ENCODE data around the gene TBP.

- TF ChIP-seq EZH2 (IDR thresholded peaks at IDR 0.05; ENCODE audit: low read length, unreplicated experiment) (no peak), CTCF (conservative IDR thresholded peaks at IDR 0.05; ENCODE audit: low read depth, low read length) (no peak)
Measured at GRCh38 chr6:170584181-170584953, 30.2 kb downstream of the TBP start, which contains the start of gene PDCD2.
